Caco-2 (cell line): ENCODE data around the gene GLCCI1. TPM values are rescaled to one million over a fixed set of nuclear protein-coding genes. Genes with fewer than 3 reads are reported as not detected.

Experiments used
- BruUV-seq: library from RNA; stranded (reverse); fragments of 400-500 nt; replicated peaks from 2 replicates; lab custom pipeline; 2021; lab: Mats Ljungman, UMichigan
- CTCF ChIA-PET: fragments of 300-600 bp; sonication (Branson Sonifier 250); formaldehyde crosslinking; loops from one replicate; lab custom pipeline; 2022; ENCODE audit warnings: antibody characterized with exemption; lab: Charles Lee
- POLR2A ChIA-PET: fragments of 300-600 bp; sonication (Branson Sonifier 250); formaldehyde crosslinking; loops from one replicate; lab custom pipeline; 2022; ENCODE audit warnings: antibody characterized with exemption; lab: Charles Lee
- DNase-seq, 2 experiments: peaks; one replicate each; pipeline versions ENCODE4 v3.0.0 to v3.0.0-alpha.2; 2020 to 2022
- H3K27me3 ChIP-seq: replicated peaks from 2 replicates; pipeline ENCODE4 v1.6.0; 2011; ENCODE audit warnings: low read length; ENCODE audit not compliant: control insufficient read depth, insufficient read depth
- H3K36me3 ChIP-seq: 2 replicates; pipeline ENCODE4 v1.5.1; 2011; ENCODE audit warnings: low read length; ENCODE audit not compliant: control insufficient read depth, insufficient read depth
- H3K4me1 ChIP-seq: fragments of 250-450 bp; sonication (Bioruptor Pico); 2 replicates; pipeline ENCODE4 v1.5.1; 2020; ENCODE audit warnings: mild to moderate bottlenecking
- H3K4me3 ChIP-seq: 2 replicates; pipeline ENCODE4 v1.5.1; 2011; ENCODE audit warnings: low read depth, mild to moderate bottlenecking, control low read depth, low read length
- H3K9me3 ChIP-seq: fragments of 250-450 bp; sonication (Bioruptor Pico); 2 replicates; pipeline ENCODE4 v1.5.1; 2020; ENCODE audit warnings: mild to moderate bottlenecking, moderate library complexity
- H3K27ac Mint-ChIP-seq: one replicate; pipeline ENCODE4 v1.8.0; 2022; ENCODE audit warnings: mixed read lengths; ENCODE audit not compliant: unreplicated experiment
- H3K27me3 Mint-ChIP-seq: one replicate; pipeline ENCODE4 v1.8.0; 2022; ENCODE audit warnings: mixed read lengths; ENCODE audit not compliant: insufficient read depth, unreplicated experiment
- H3K36me3 Mint-ChIP-seq: one replicate; pipeline ENCODE4 v1.8.0; 2022; ENCODE audit warnings: mild to moderate bottlenecking, mixed read lengths; ENCODE audit not compliant: insufficient read depth, unreplicated experiment
- H3K4me1 Mint-ChIP-seq: one replicate; pipeline ENCODE4 v1.8.0; 2022; ENCODE audit warnings: low read depth, mixed read lengths; ENCODE audit not compliant: unreplicated experiment
- H3K4me3 Mint-ChIP-seq: one replicate; pipeline ENCODE4 v1.8.0; 2022; ENCODE audit warnings: mild to moderate bottlenecking, moderate library complexity, mixed read lengths; ENCODE audit not compliant: unreplicated experiment
- H3K9me3 Mint-ChIP-seq: one replicate; pipeline ENCODE4 v1.8.0; 2022; ENCODE audit warnings: mixed read lengths; ENCODE audit not compliant: unreplicated experiment
- CTCF ChIP-seq, 2 experiments: fragments of 200-600 bp in 1 of 2; IDR thresholded peaks; 1 replicate in 1 of 2; 2 replicates in 1 of 2; pipeline versions ENCODE4 v1.5.1 to v1.8.0; 2011 to 2022; ENCODE audit warnings: antibody characterized with exemption in 1 of 2, control low read depth in 1 of 2, inconsistent platforms in 1 of 2, low read depth in 1 of 2, low read length in 1 of 2, mild to moderate bottlenecking in 1 of 2, moderate library complexity in 1 of 2; ENCODE audit not compliant: insufficient read depth in 1 of 2, severe bottlenecking in 1 of 2, unreplicated experiment in 1 of 2
- intact Hi-C: fragments of 100-400 bp; cut with micrococcal nuclease; formaldehyde crosslinking; loops from one replicate; pipeline ENCODE4 v1.10.0; 2022; ENCODE audit not compliant: unreplicated experiment
- total RNA-seq: library from RNA; stranded (reverse); gene quantifications from 2 replicates; pipeline ENCODE4 v1.2.3, GENCODE V29; 2022

Gene GLCCI1
- total RNA-seq, 1 experiment from 2014 or later: 18.8 TPM

DNA sequence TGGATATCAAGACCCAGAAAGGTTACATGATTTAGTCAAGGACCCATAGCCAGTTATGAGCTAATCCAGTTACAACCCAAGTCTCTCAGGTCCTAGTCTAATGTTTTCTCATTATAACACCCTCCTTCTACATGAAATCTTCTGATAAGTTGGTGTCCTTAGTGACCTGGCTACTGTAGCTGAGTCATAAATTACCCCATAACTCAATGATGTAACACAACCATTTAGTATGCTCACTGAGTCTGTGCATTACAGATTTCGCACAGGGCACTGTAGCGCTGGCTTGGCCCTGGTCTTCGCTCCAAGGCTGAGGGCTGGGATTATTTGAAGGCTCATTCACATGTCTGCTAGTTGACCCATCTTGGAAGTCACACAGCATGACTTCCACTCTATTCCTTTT is 36.0 kb upstream of the GLCCI1 start:
- no peaks in the 10 kb centered on the region for H3K4me1 ChIP-seq
- H3K4me1 Mint-ChIP-seq: no peaks in the 10 kb centered on the region
- no peak for DNase-seq
- no peaks in the 10 kb centered on the region for H3K36me3 Mint-ChIP-seq
- TF ChIP-seq CTCF (IDR thresholded peaks at IDR 0.05; ENCODE audit: insufficient read depth in 1 of 2, low read depth in 1 of 2, low read length in 1 of 2, severe bottlenecking in 1 of 2, unreplicated experiment in 1 of 2): no peak
- no peak overlapping the region for H3K27ac Mint-ChIP-seq
- intact Hi-C loops: no loop called here
- H3K4me3 ChIP-seq: no peak overlapping the region
- no peaks in the 10 kb centered on the region for H3K9me3 ChIP-seq
- ChIA-PET POLR2A (no interaction called here), CTCF (no interaction called here)
- BruUV-seq: no TSS peak
- H3K36me3 ChIP-seq: no peaks in the 10 kb centered on the region
- no peaks in the 10 kb centered on the region for H3K9me3 Mint-ChIP-seq
- no peak overlapping the region for H3K4me3 Mint-ChIP-seq
- H3K27me3 Mint-ChIP-seq: no peaks in the 10 kb centered on the region
- H3K27me3 ChIP-seq: no peaks in the 10 kb centered on the region

DNA sequence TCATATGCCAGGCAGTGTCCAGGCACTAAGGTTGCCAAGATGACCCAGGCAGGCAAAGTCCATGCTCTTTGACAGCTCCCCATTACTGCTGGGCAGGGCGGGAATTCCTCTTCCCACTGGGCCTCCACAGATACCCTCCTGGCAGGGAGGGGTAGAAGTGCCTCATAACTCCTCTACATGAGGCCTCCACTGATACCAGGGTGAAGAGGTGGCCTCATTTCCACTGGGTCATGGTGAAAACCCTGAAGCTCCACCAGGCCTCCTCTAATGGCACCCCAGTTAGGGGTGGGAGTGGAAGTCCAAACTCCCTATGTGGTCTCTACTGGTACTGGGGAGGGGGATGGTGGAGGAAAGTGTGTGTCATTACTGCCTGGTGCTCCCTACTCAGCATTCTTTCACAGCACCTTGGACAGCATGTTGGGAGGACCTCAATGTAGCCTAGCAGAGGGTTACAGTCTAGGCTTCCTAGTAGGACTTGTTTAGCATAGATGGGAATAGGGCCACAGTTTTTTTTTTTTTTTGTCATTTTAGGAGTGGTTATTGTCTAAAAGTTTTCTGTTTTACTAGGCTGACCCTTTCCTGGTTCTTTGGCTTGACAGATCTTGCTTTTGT is 34.6 kb upstream of the GLCCI1 start:
- POLR2A ChIA-PET: no interaction called here
- Histone ChIP-seq H3K27me3 (no peaks in the 10 kb centered on the region), H3K36me3 (no peaks in the 10 kb centered on the region), H3K4me3 (no peak overlapping the region), H3K4me1 (no peaks in the 10 kb centered on the region), H3K9me3 (no peaks in the 10 kb centered on the region)
- no peak for TF ChIP-seq CTCF (IDR thresholded peaks at IDR 0.05; ENCODE audit: insufficient read depth in 1 of 2, low read depth in 1 of 2, low read length in 1 of 2, severe bottlenecking in 1 of 2, unreplicated experiment in 1 of 2)
- no peaks in the 10 kb centered on the region for H3K27me3 Mint-ChIP-seq
- H3K36me3 Mint-ChIP-seq: no peaks in the 10 kb centered on the region
- intact Hi-C loops: no loop called here
- no peaks in the 10 kb centered on the region for H3K9me3 Mint-ChIP-seq
- CTCF ChIA-PET: no interaction called here
- no peak overlapping the region for H3K4me3 Mint-ChIP-seq
- H3K4me1 Mint-ChIP-seq: peaks cover 3% of the 10 kb centered on the region
- H3K27ac Mint-ChIP-seq: no peak overlapping the region
- no peak for DNase-seq
- BruUV-seq: no TSS peak

- ChIA-PET POLR2A (no interaction called here), CTCF (no interaction called here)
- Histone ChIP-seq H3K9me3 (no peaks in the 10 kb centered on the region), H3K36me3 (no peaks in the 10 kb centered on the region), H3K27me3 (no peaks in the 10 kb centered on the region), H3K4me1 (no peaks in the 10 kb centered on the region), H3K4me3 (no peak overlapping the region)
- intact Hi-C loops: no loop called here
- no TSS peak for BruUV-seq
- Mint-ChIP-seq H3K27ac (no peak overlapping the region), H3K27me3 (no peaks in the 10 kb centered on the region), H3K4me3 (no peak overlapping the region), H3K36me3 (no peaks in the 10 kb centered on the region), H3K4me1 (peaks cover 7% of the 10 kb centered on the region), H3K9me3 (no peaks in the 10 kb centered on the region)
- no peak for DNase-seq
- no peak for TF ChIP-seq CTCF (IDR thresholded peaks at IDR 0.05; ENCODE audit: insufficient read depth in 1 of 2, low read depth in 1 of 2, low read length in 1 of 2, severe bottlenecking in 1 of 2, unreplicated experiment in 1 of 2)
These were observed 33.7 kb upstream of the GLCCI1 start for GRCh38 chr7:7934945-7935344.
